Panc1 (cell line): Measurements from ENCODE around the gene MB21D2.

ENCODE experiments used
- POLR2AphosphoS5 ChIP-seq: IDR thresholded peaks from 2 replicates; pipeline ENCODE4 v1.6.1; 2012; ENCODE audit warnings: mild to moderate bottlenecking, low read depth, low read length, moderate library complexity
- SIN3A ChIP-seq: IDR thresholded peaks from 2 replicates; pipeline ENCODE4 v1.6.1; 2012; ENCODE audit warnings: low read depth, mild to moderate bottlenecking, low read length, moderate library complexity, borderline replicate concordance; ENCODE audit not compliant: insufficient read depth
- TF ChIP-seq, protein P1 (sequence below): fragments of 450-650 bp; IDR thresholded peaks from 2 replicates; pipeline ENCODE4 v1.5.1; 2017; ENCODE audit warnings: mild to moderate bottlenecking

DNA sequence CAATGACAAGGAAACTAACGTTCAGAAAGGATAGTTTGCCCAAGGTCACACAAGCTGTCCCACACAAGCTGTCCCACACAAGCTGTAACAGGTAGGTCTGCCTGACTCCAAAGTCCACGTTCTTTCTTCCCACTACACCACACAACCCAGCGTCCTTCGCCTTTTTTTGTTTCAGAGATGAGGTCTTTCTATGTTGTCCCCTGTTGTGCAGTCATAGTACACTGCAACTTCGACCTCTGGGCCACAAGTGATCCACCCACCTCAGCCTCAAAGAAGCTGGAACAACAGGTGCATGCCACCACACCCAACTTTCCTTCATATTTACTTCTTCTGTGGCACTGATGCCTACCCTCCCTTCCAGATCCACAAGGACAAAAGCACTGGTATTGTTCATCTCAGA, 21.4 kb downstream of the MB21D2 start:
- no peak for TF ChIP-seq POLR2AphosphoS5
- TF ChIP-seq, protein P1, sequence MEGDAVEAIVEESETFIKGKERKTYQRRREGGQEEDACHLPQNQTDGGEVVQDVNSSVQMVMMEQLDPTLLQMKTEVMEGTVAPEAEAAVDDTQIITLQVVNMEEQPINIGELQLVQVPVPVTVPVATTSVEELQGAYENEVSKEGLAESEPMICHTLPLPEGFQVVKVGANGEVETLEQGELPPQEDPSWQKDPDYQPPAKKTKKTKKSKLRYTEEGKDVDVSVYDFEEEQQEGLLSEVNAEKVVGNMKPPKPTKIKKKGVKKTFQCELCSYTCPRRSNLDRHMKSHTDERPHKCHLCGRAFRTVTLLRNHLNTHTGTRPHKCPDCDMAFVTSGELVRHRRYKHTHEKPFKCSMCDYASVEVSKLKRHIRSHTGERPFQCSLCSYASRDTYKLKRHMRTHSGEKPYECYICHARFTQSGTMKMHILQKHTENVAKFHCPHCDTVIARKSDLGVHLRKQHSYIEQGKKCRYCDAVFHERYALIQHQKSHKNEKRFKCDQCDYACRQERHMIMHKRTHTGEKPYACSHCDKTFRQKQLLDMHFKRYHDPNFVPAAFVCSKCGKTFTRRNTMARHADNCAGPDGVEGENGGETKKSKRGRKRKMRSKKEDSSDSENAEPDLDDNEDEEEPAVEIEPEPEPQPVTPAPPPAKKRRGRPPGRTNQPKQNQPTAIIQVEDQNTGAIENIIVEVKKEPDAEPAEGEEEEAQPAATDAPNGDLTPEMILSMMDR: no peak
- no peak for TF ChIP-seq SIN3A
